Epidermal melanocyte (primary cell): Measurements from ENCODE around the gene GALNT4.

ENCODE experiments used
- DNase-seq: peaks from one replicate; pipeline ENCODE4 v3.0.0; 2011; ENCODE audit warnings: low spot score; ENCODE audit not compliant: insufficient read length

GALNT4 gene

DNA sequence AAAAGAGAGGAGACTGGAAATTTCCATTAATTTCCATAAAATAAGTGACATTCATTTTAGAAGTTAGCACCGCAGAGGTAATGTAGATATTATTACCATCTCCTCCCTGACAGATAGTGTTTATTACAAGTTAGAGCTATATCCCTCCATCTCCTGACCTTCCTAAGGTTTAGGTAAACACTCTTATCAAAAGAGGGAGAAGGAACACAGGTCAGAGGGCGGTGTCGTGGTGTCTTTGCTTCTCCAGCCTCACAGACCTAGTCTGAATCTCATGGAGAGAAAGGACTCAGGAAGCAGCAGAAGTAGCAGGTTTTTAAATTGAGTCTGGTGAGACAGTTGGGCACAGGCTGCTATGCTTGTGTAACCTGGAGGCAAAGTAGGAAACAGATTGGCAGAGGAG lies 12.8 kb upstream of the GALNT4 start:
- no peak for DNase-seq

DNA sequence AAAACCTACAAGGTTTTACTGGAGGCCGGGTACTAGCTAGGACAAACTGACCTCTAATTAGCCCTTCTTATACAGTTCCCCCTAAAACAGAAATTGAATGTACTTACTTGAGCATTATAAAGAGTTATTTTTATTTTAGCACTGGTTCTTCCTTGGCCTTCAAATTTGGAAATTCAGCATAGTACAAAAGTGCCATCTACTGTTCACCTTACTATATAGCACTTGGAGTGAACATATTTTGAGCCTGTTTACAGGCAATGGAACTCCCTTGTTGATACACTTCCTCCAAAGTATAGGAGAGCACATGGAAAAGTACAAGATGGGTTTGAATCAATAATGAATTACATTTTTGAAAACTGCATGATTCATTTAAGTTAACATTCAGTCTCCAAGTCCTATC lies 5.1 kb upstream of the GALNT4 start:
- DNase-seq, result peak; percentile 33

- DNase-seq, result no peak
These were observed 3.8 kb upstream of the GALNT4 start for GRCh38 chr12:89528434-89528833.

GRCh38 chr12:89525824-89526770 lies 1.5 kb upstream of the GALNT4 start, which contains the start of gene POC1B:
Gene POC1B, minus strand, starts transcription at chr12:89526047. Its CDS starts 152 bp downstream, at chr12:89525895.
- peak; percentile 65 for DNase-seq

- DNase-seq, result no peak
These were observed 768 bp upstream of the GALNT4 start for GRCh38 chr12:89525305-89525823.

DNA sequence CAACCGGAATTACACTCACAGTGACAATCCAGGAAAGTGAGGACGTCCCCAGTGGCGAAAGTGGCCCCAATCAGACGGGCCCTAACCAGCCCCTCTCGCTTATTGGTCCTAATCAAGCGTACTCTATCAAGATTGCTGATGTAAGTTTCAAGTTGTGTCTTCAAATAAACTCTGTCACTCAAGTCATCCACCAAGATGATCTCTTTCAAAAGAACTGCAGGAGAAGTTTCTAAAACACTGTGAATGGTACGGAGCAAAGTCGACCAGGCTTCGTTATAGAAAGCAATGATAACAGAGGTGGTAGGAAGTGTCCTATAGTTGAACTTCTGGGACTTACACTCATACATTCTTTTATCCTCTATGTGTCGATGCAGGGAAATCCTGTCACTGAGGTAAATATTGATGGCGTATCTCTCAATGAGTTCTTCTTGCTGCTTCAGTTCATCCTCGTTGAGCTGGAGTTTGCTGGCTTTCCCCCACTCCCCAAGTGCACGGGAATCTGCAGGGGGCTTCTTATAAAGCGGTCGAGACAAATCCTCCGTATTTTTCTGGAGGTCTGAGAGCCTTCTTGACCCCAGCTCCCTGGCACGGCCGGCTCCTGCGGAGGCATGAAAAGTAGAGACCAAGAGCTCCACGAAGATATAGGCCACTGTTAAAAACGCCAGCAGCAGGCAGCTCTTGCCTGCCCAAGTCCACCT lies 604 bp downstream of the GALNT4 start:
- no peak for DNase-seq

DNA sequence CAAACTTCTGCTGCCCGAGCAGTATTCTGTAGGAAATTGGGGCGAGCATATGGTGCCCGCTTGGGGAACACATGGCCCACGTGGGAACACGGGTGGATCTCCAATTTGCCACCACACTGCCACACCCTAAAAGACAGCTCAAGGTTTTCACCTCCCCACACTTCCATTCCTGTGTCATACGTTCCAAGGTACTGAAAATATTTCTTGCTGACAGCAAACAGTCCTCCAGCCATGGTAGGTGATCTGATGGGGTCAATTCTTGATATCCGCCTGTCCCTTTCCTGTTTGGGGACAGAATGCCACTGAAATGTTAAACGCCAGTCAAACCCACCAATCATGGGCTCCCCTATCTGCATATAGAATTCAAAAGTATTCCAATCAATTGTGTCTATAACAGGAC lies 1.2 kb downstream of the GALNT4 start:
- no peak for DNase-seq

DNA sequence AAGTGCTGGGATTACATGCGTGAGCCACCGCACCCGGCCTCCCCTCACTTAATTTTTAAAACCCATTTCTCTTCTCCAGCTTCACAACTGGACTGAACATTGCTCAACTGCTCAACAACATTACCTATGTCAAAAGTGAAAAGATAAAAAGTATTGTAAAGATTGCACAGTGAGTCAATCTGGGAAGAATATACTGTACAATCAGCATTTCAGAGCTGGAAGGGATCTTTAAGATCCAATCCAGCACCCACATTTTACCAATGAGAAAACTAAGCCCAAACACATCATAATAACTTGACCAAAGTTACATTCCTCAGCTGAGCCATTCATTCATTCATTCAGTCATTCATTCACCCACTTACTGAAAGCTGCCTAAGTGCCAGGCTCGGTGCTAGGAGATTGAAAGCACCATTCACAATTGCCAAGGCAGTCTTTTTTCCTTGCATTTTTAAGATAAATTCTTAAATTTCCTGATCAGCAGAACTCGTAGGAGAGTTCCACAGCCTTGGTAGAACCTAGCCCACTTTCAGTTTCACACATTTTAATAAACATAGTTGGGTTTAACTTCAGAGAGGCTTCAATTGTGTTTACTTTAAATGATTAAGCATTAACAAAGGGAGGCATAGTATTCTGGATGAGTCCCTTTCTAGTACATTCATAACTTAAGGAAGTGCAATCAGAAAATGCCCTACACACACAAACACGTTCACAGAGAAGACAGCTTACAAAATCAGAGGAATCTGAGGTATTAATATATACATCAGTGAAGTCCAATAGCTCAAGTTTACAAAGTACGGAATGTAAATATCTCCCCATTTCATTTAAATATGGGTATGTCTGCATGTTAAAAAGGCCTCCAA lies 3.0 kb downstream of the GALNT4 start:
- no peak for DNase-seq

GRCh38 chr12:89517720-89518119 lies 6.9 kb downstream of the GALNT4 start:
- no peak for DNase-seq

- no peak for DNase-seq
These were observed 8.0 kb downstream of the GALNT4 start for GRCh38 chr12:89516633-89517032.

GRCh38 chr12:89514751-89515150 lies 9.8 kb downstream of the GALNT4 start:
- DNase-seq, result no peak

- DNase-seq, result no peak
These were observed 11.1 kb downstream of the GALNT4 start for GRCh38 chr12:89513544-89513943.

DNA sequence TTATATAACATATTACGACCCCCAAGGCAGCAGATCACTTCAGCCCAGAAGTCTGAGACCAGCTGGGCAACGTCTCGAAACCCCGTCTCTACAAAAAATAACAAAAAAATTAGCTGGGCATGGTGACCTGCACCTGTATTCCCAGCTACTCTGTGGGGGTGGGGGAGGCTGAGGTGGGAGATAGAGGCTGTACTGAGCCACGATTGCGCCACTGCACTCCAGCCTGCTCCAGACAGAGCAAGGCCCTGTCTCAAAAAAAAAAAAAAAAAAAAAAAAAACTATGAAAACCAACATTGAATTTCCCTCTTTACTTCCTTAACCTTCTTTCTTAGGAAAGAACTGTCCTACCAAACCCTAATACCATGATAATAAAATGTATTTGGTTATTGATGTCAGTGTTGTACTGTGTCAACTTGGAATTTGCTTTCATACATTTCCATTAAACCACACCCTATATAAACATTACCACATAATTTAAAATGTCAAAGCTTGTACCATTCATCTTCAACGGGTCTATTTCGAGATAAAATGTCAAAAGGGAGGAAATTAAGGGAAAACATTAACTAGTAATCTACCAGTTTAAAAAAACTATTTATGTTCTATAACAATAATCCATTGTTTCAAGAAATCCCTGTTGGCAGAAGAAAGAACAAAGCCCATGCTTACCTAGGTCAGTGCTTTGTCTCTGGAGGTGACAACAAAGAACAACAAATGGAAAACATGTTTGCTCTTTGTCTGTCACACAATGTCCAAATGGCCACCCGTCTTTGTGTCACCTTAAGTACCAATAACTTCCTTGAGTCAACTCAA lies 17.4 kb downstream of the GALNT4 start:
- no peak for DNase-seq

GRCh38 chr12:89506050-89506449 lies 18.5 kb downstream of the GALNT4 start:
- no peak for DNase-seq

DNA sequence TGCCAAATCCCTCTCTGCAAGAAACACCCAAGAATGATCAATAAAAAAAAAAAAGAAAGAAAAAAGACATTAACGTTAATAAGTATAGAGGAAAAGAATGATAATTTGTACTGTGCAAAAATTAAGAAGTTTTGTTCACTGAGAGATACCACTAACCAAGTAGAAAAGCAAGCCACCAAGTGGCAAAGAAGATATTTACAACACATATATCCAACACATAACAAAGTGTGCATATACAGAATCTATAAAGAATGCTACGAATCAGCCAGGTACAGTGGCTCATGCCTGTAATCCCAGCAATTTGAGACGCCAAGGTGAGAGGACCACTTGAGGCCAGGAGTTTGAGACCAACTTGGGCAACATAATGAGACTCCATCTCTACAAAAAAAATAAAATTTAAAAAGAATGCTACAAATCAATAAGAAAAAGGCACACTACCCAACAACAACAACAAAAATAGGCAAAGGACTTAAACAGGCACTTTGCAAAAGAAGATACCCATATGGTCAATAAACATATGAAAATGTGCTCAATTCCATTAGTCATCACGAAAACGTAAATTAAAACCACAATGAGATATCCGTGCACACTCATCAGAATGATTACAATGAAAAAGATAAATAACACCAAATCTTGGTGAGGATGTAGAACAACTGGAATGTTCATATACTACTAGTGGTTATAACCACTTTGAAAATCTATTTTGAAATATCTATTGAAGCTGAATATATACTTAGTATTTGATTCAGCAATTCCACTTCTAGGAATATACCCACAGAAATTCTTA lies 19.8 kb downstream of the GALNT4 start:
- no peak for DNase-seq

- DNase-seq, result no peak
These were observed 22.8 kb downstream of the GALNT4 start for GRCh38 chr12:89501793-89502192.

- no peak for DNase-seq
These were observed 24.7 kb downstream of the GALNT4 start for GRCh38 chr12:89499857-89500256.

GRCh38 chr12:89497467-89497866 lies 27.1 kb downstream of the GALNT4 start:
- DNase-seq, result no peak

- no peak for DNase-seq
These were observed 27.6 kb downstream of the GALNT4 start for GRCh38 chr12:89497005-89497404.
